Osteoblast (primary cell): ENCODE data around the gene CCDC34. TPM values are rescaled to one million over a fixed set of nuclear protein-coding genes. Genes with fewer than 3 reads are reported as not detected.

Experiments
- DNase-seq: peaks from one replicate; pipeline ENCODE4 v3.0.0; 2011; ENCODE audit warnings: low spot score, mixed read lengths; ENCODE audit not compliant: insufficient read length; ENCODE audit errors: missing footprints
- H2AFZ ChIP-seq: 2 replicates; pipeline ENCODE4 v1.6.0; 2011; ENCODE audit warnings: mild to moderate bottlenecking, low read length
- H3K27ac ChIP-seq: 2 replicates; pipeline ENCODE4 v1.5.1; 2011; ENCODE audit warnings: mild to moderate bottlenecking, low read depth, low read length, moderate library complexity
- H3K27me3 ChIP-seq: 2 replicates; pipeline ENCODE4 v1.6.0; 2012; ENCODE audit warnings: mild to moderate bottlenecking, control low read depth, inconsistent platforms, low read length, moderate library complexity; ENCODE audit not compliant: insufficient read depth
- H3K36me3 ChIP-seq: 2 replicates; pipeline ENCODE4 v1.5.1; 2011; ENCODE audit warnings: mild to moderate bottlenecking, low read length, control low read depth, moderate library complexity; ENCODE audit not compliant: insufficient read depth
- H3K4me1 ChIP-seq: 2 replicates; pipeline ENCODE4 v1.5.1; 2011; ENCODE audit warnings: mild to moderate bottlenecking, low read length, control low read depth, moderate library complexity; ENCODE audit not compliant: insufficient read depth
- H3K4me2 ChIP-seq: 2 replicates; pipeline ENCODE4 v1.6.0; 2011; ENCODE audit warnings: mild to moderate bottlenecking, low read length; ENCODE audit not compliant: insufficient read depth
- H3K4me3 ChIP-seq: fragments of 200-600 bp; sonication (generic); 3 replicates; pipeline ENCODE4 v1.5.1; 2012; ENCODE audit warnings: mild to moderate bottlenecking, low read length, inconsistent platforms; ENCODE audit not compliant: insufficient read depth
- H3K79me2 ChIP-seq: 2 replicates; pipeline ENCODE4 v1.6.0; 2012; ENCODE audit warnings: mild to moderate bottlenecking, low read length, control low read depth, inconsistent platforms; ENCODE audit not compliant: insufficient read depth
- H3K9me3 ChIP-seq: 2 replicates; pipeline ENCODE4 v1.5.1; 2011; ENCODE audit warnings: low read depth, low read length, control low read depth
- H4K20me1 ChIP-seq: 2 replicates; pipeline ENCODE4 v1.6.0; 2012; ENCODE audit warnings: mild to moderate bottlenecking, low read length, control low read depth; ENCODE audit not compliant: insufficient read depth
- CTCF ChIP-seq: IDR thresholded peaks from 2 replicates; pipeline ENCODE4 v1.5.1; 2011; ENCODE audit warnings: mild to moderate bottlenecking, low read depth, low read length, moderate library complexity; ENCODE audit errors: extremely low read depth
- total RNA-seq: library from RNA; depleted of rRNA; stranded (reverse); fragments of >200 nt; gene quantifications from 2 replicates; pipeline ENCODE4 v1.2.3, GENCODE V29; 2012

CCDC34 gene
- 3.6 and 5.9 TPM in 2 replicates for total RNA-seq

GRCh38 chr11:27362749-27363575 lies at the start of gene CCDC34:
TSS of gene CCDC34 (minus strand) at chr11:27363215. CDS start at chr11:27363194, 21 bp downstream.
- DNase-seq, result peak; percentile 97
- H3K4me2 ChIP-seq, result peak within 1 kb of the TSS; percentile 96
- H3K4me1 ChIP-seq, result peaks cover 23% of the 10 kb centered on the region
- H3K36me3 ChIP-seq, result peaks cover 8% of the 10 kb centered on the region
- H3K9me3 ChIP-seq, result no peaks in the 10 kb centered on the region
- H3K4me3 ChIP-seq, result peak within 1 kb of the TSS; percentile 81
- H3K27me3 ChIP-seq, result no peaks in the 10 kb centered on the region
- no peaks in the 10 kb centered on the region for H4K20me1 ChIP-seq
- TF ChIP-seq CTCF, result no peak
- H3K27ac ChIP-seq, result peak within 1 kb of the TSS; percentile 70
- H2AFZ ChIP-seq, result peak within 1 kb of the TSS; percentile 93
- peaks cover 19% of the 10 kb centered on the region for H3K79me2 ChIP-seq

- Histone ChIP-seq H3K4me3 (no peak overlapping the region), H3K9me3 (no peaks in the 10 kb centered on the region), H3K4me1 (no peaks in the 10 kb centered on the region), H3K79me2 (peaks cover 42% of the 10 kb centered on the region), H3K27me3 (no peaks in the 10 kb centered on the region), H3K27ac (no peak overlapping the region), H3K4me2 (no peak overlapping the region), H3K36me3 (no peaks in the 10 kb centered on the region), H2AFZ (no peak overlapping the region), H4K20me1 (no peaks in the 10 kb centered on the region)
- DNase-seq, result no peak
- TF ChIP-seq CTCF, result no peak
Observed at GRCh38 chr11:27412192-27412691, 49.2 kb upstream of the CCDC34 start.

GRCh38 chr11:27411328-27411727 lies 48.3 kb upstream of the CCDC34 start:
- Histone ChIP-seq H3K27me3 (no peaks in the 10 kb centered on the region), H4K20me1 (no peaks in the 10 kb centered on the region), H3K9me3 (no peaks in the 10 kb centered on the region), H3K4me1 (no peaks in the 10 kb centered on the region), H3K36me3 (no peaks in the 10 kb centered on the region), H3K4me3 (no peak overlapping the region), H3K27ac (no peak overlapping the region), H2AFZ (no peak overlapping the region), H3K79me2 (peaks cover 33% of the 10 kb centered on the region), H3K4me2 (no peak overlapping the region)
- no peak for TF ChIP-seq CTCF
- no peak for DNase-seq

GRCh38 chr11:27410272-27410671 lies 47.3 kb upstream of the CCDC34 start:
- peaks cover 28% of the 10 kb centered on the region for H3K79me2 ChIP-seq
- H3K4me1 ChIP-seq, result no peaks in the 10 kb centered on the region
- H3K4me2 ChIP-seq, result no peak overlapping the region
- no peaks in the 10 kb centered on the region for H3K27me3 ChIP-seq
- no peak overlapping the region for H2AFZ ChIP-seq
- no peaks in the 10 kb centered on the region for H4K20me1 ChIP-seq
- no peak for DNase-seq
- H3K9me3 ChIP-seq, result no peaks in the 10 kb centered on the region
- no peak for TF ChIP-seq CTCF
- no peak overlapping the region for H3K4me3 ChIP-seq
- no peaks in the 10 kb centered on the region for H3K36me3 ChIP-seq
- H3K27ac ChIP-seq, result no peak overlapping the region
